Endothelial cell of umbilical vein (primary cell): ENCODE measurements around the gene ZBTB12. TPM values are rescaled to one million over a fixed set of nuclear protein-coding genes. Genes with fewer than 3 reads are reported as not detected.

ENCODE experiments used
- BruUV-seq: library from RNA; stranded (reverse); fragments of 400-500 nt; replicated peaks from 2 replicates; lab custom pipeline; 2021; lab: Mats Ljungman, UMichigan
- CTCF ChIA-PET: fragments of 300-600, 350-600 bp; sonication (Branson Sonifier 250); formaldehyde crosslinking; loops from one replicate; lab custom pipeline; 2021; ENCODE audit warnings: antibody characterized with exemption, inconsistent platforms; lab: Charles Lee
- POLR2A ChIA-PET: fragments of 300-600, 350-600 bp; sonication (Branson Sonifier 250); formaldehyde crosslinking; loops from one replicate; lab custom pipeline; 2021; ENCODE audit warnings: antibody characterized with exemption, inconsistent platforms; lab: Charles Lee
- DNase-seq: peaks from one replicate; pipeline ENCODE4 v3.0.0-alpha.2; 2011; ENCODE audit warnings: low read depth, low spot score
- FAIRE-seq: peaks from 2 replicates; lab custom pipeline; 2011; peaks lifted over from hg19 to GRCh38; lab: Jason Lieb, UNC
- H2AFZ ChIP-seq: 2 replicates; pipeline ENCODE4 v1.6.0; 2012; ENCODE audit warnings: low read depth, low read length, control low read depth, inconsistent platforms
- H3K27ac ChIP-seq: 2 replicates; pipeline ENCODE4 v1.5.1; 2011; ENCODE audit warnings: low read depth, mild to moderate bottlenecking, control low read depth, low read length, moderate library complexity; ENCODE audit not compliant: insufficient read depth
- H3K27me3 ChIP-seq, 2 experiments: 2 replicates each; pipeline versions ENCODE4 v1.6.0 to v1.6.1; 2011; ENCODE audit warnings: low read length in 2 of 2, mixed read lengths in 1 of 2; ENCODE audit not compliant: control insufficient read depth in 2 of 2, insufficient read depth in 2 of 2
- H3K36me3 ChIP-seq, 2 experiments: 2 replicates in 1 of 2; 3 replicates in 1 of 2; pipeline ENCODE4 v1.5.1; 2011; ENCODE audit warnings: low read length in 2 of 2, mild to moderate bottlenecking in 1 of 2, moderate library complexity in 1 of 2; ENCODE audit not compliant: control insufficient read depth in 2 of 2, insufficient read depth in 2 of 2; ENCODE audit errors: extremely low read depth in 1 of 2
- H3K4me1 ChIP-seq: 3 replicates; pipeline ENCODE4 v1.5.1; 2011; ENCODE audit warnings: mild to moderate bottlenecking, low read length; ENCODE audit not compliant: control insufficient read depth, insufficient read depth; ENCODE audit errors: extremely low read depth
- H3K4me2 ChIP-seq: 2 replicates; pipeline ENCODE4 v1.6.1; 2011; ENCODE audit warnings: low read length, control low read depth, mixed read lengths; ENCODE audit not compliant: insufficient read depth
- H3K4me3 ChIP-seq, 3 experiments: fragments of 200-600 bp in 1 of 3; sonication (generic), shearing (Covaris generic) in 1 of 3; replicated peaks in 1 of 3; 2 replicates each; pipeline ENCODE4 v1.5.1; 2011 to 2016; ENCODE audit warnings: control low read depth in 3 of 3, low read length in 3 of 3, mild to moderate bottlenecking in 2 of 3, inconsistent platforms in 1 of 3, low read depth in 1 of 3, moderate library complexity in 1 of 3; ENCODE audit not compliant: insufficient read depth in 1 of 3
- H3K79me2 ChIP-seq: 2 replicates; pipeline ENCODE4 v1.6.0; 2012; ENCODE audit warnings: low read length, inconsistent platforms; ENCODE audit not compliant: control insufficient read depth, insufficient read depth
- H3K9ac ChIP-seq: replicated peaks from 2 replicates; pipeline ENCODE3; 2011; ENCODE audit warnings: low read length, control low read depth; ENCODE audit not compliant: insufficient read depth; ENCODE audit errors: extremely low read depth
- H3K9me1 ChIP-seq: replicated peaks from 3 replicates; pipeline ENCODE4 v1.6.0; 2011; ENCODE audit warnings: mild to moderate bottlenecking, low read length; ENCODE audit not compliant: control insufficient read depth, insufficient read depth; ENCODE audit errors: extremely low read depth
- H3K9me3 ChIP-seq: replicated peaks from 2 replicates; pipeline ENCODE4 v1.5.1; 2012; ENCODE audit warnings: low read length, inconsistent platforms; ENCODE audit not compliant: control insufficient read depth, insufficient read depth
- H4K20me1 ChIP-seq: replicated peaks from 2 replicates; pipeline ENCODE3; 2011; ENCODE audit warnings: mild to moderate bottlenecking, low read length; ENCODE audit not compliant: control insufficient read depth, insufficient read depth; ENCODE audit errors: extremely low read depth
- EZH2 ChIP-seq: IDR thresholded peaks from 2 replicates; pipeline ENCODE4 v1.6.1; 2012; ENCODE audit warnings: borderline replicate concordance, low read depth, mild to moderate bottlenecking, moderate library complexity, low read length, inconsistent platforms; ENCODE audit not compliant: severe bottlenecking
- FOS ChIP-seq: IDR thresholded peaks from 2 replicates; pipeline ENCODE4 v1.6.1; 2011; ENCODE audit warnings: mild to moderate bottlenecking, low read length, moderate library complexity, borderline replicate concordance; ENCODE audit not compliant: insufficient read depth
- GATA2 ChIP-seq: IDR thresholded peaks from 2 replicates; pipeline ENCODE4 v1.7.0; 2011; ENCODE audit warnings: low read depth, mild to moderate bottlenecking, moderate library complexity, mixed read lengths, low read length; ENCODE audit not compliant: insufficient read length, insufficient read depth
- JUN ChIP-seq: IDR thresholded peaks from 2 replicates; pipeline ENCODE4 v1.6.1; 2011; ENCODE audit warnings: borderline replicate concordance, low read depth; ENCODE audit not compliant: insufficient read length, insufficient read depth
- MYC ChIP-seq: IDR thresholded peaks from one replicate; pipeline ENCODE4 v1.6.1; 2011; ENCODE audit warnings: mild to moderate bottlenecking, low read depth, low read length
- POLR2A ChIP-seq: IDR thresholded peaks from 2 replicates; pipeline ENCODE4 v1.6.1; 2012; ENCODE audit warnings: low read depth, mild to moderate bottlenecking, control low read depth, low read length
- POLR2AphosphoS5 ChIP-seq: IDR thresholded peaks from 2 replicates; pipeline ENCODE4 v1.6.1; 2012; ENCODE audit warnings: low read depth, mild to moderate bottlenecking, control low read depth, low read length, moderate library complexity; ENCODE audit not compliant: insufficient read depth
- dilution Hi-C: fragments of 300-500 bp; cut with MboI; formaldehyde crosslinking; loops from one replicate; pipeline ENCODE4 v1.15.0; 2019; ENCODE audit warnings: low sequenced_read_pairs; ENCODE audit not compliant: extremely low pct_ligation_motif_present
- intact Hi-C: fragments of 100-400 bp; cut with micrococcal nuclease; formaldehyde crosslinking; loops from one replicate; pipeline ENCODE4 v1.10.0; 2022
- polyA plus RNA-seq, 4 experiments: library from polyadenylated mRNA; depleted of rRNA in 3 of 4; stranded (reverse) in 3 of 4; unstranded in 1 of 4; fragments of >200 nt; gene quantifications; 2 replicates each; pipeline versions ENCODE4 v1.2.1 to v1.2.3, GENCODE V29; 2011 to 2012; ENCODE audit warnings: missing spikeins in 1 of 4
- total RNA-seq: library from RNA; stranded (reverse); gene quantifications from 2 replicates; pipeline ENCODE4 v1.2.3, GENCODE V29; 2021
- TF ChIP-seq, protein P1 (sequence below), 2 donors: IDR thresholded peaks; 1 replicate in 1 of 2; 2 replicates in 1 of 2; pipeline ENCODE4 v1.5.1; 2011; ENCODE audit warnings: low read length in 2 of 2, mild to moderate bottlenecking in 2 of 2, moderate library complexity in 2 of 2, control low read depth in 1 of 2, inconsistent platforms in 1 of 2, low read depth in 1 of 2; ENCODE audit not compliant: insufficient read depth in 1 of 2; ENCODE audit errors: extremely low read depth in 1 of 2
- TF ChIP-seq, protein P2 (sequence below): IDR thresholded peaks from 2 replicates; pipeline ENCODE4 v1.6.1; 2011; ENCODE audit not compliant: insufficient read depth, insufficient read length

Gene ZBTB12
- total and polyA plus RNA-seq, 2 donors (not counting 3 experiments of a cell fraction or from before 2014, with no cell fraction given): 2.9 to 4.9 TPM

DNA sequence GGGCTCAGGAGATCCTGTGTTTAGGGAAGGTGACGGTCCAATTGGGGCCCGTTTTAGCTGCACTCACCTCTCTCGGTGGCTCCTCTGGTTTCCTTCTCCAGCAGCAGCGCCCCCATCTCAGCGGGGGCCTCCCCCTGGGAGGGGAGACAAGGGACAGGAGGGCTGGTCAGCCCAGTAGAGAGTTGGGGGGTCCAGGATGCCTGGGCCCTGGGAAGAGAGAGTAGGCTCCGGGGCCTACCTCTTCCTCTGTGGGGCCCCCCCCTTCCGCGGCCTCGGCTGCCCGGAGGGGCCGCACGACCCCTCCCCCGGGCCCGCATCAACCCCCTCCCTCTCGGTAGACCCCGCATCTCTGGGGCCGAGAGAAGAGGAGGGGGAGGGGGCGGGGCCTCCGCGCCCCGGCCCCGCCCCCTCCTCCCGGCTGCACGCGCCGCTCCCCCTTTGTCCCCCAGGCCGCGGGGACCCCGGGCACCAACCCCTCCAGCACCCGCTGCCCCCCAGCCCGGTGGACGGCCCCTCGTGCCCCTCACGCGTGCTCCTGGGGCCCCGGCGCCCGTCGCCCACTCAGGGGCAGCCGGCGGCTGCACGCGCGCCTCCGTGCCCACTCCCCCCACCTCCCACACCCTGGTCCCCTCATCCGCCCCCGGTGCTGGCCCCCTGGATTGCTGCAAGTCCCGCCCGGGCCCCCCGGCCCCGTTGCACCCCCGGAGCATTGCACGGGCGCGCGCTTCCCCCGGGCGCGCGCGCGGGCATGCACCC is 4.9 kb downstream of the ZBTB12 start:
- H2AFZ ChIP-seq: peak overlapping the region; percentile 51
- no peaks in the 10 kb centered on the region for H3K9me3 ChIP-seq
- H3K9ac ChIP-seq: peak overlapping the region; percentile 44
- peaks cover 12% of the 10 kb centered on the region for H3K4me1 ChIP-seq
- H4K20me1 ChIP-seq: no peaks in the 10 kb centered on the region
- TF ChIP-seq, protein P1, sequence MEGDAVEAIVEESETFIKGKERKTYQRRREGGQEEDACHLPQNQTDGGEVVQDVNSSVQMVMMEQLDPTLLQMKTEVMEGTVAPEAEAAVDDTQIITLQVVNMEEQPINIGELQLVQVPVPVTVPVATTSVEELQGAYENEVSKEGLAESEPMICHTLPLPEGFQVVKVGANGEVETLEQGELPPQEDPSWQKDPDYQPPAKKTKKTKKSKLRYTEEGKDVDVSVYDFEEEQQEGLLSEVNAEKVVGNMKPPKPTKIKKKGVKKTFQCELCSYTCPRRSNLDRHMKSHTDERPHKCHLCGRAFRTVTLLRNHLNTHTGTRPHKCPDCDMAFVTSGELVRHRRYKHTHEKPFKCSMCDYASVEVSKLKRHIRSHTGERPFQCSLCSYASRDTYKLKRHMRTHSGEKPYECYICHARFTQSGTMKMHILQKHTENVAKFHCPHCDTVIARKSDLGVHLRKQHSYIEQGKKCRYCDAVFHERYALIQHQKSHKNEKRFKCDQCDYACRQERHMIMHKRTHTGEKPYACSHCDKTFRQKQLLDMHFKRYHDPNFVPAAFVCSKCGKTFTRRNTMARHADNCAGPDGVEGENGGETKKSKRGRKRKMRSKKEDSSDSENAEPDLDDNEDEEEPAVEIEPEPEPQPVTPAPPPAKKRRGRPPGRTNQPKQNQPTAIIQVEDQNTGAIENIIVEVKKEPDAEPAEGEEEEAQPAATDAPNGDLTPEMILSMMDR (IDR thresholded peaks at IDR 0.05; ENCODE audit: extremely low read depth in 1 of 2, insufficient read depth in 1 of 2, low read depth in 1 of 2, low read length in 2 of 2): no peak
- TF ChIP-seq FOS (no peak), EZH2 (no peak), JUN (no peak), GATA2 (no peak), POLR2A (no peak), POLR2AphosphoS5 (no peak), MYC (no peak)
- TF ChIP-seq, protein P2, sequence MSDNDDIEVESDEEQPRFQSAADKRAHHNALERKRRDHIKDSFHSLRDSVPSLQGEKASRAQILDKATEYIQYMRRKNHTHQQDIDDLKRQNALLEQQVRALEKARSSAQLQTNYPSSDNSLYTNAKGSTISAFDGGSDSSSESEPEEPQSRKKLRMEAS: no peak
- no peak for DNase-seq
- no peaks in the 10 kb centered on the region for H3K27me3 ChIP-seq
- no peak for FAIRE-seq
- no peaks in the 10 kb centered on the region for H3K79me2 ChIP-seq
- H3K4me2 ChIP-seq: peak overlapping the region; percentile 45
- ChIA-PET POLR2A (interaction anchor here (0.6 to 1.9 kb wide), 4 partner anchors 14 to 70 kb away, joined by 3 to 7 read pairs (median 6); partner anchors contain the start of genes HSPA1B and NEU1), CTCF (interaction anchor here (1.0 to 2.4 kb wide), 6 partner anchors 10 to 55 kb away, joined by 3 to 31 read pairs (median 4); partner anchors contain the start of gene NEU1)
- no TSS peak for BruUV-seq
- H3K36me3 ChIP-seq: peaks cover 0 to 12% of the 10 kb centered on the region in 2 experiments
- H3K4me3 ChIP-seq: peak overlapping the region; percentile 57 to 75 (median 69)
- no peak overlapping the region for H3K27ac ChIP-seq
- intact Hi-C loops: loop anchor here (5.0 kb wide), 1 partner anchor 65 kb away; no protein-coding TSS in a partner anchor
- dilution Hi-C loops: no loop called here
- no peaks in the 10 kb centered on the region for H3K9me1 ChIP-seq
